Fibroblast of pulmonary artery (primary cell): ENCODE results near the gene KBTBD2.
"Not testable (repeated sequence)": the region's sequence is repeated elsewhere in the genome, so short reads cannot be mapped to it uniquely, and the experiment has no call there.

Source experiments
- DNase-seq: peaks from one replicate; pipeline ENCODE4 v3.0.0-alpha.2; 2010; ENCODE audit warnings: low read depth
- H3K4me3 ChIP-seq: replicated peaks from 2 replicates; pipeline ENCODE4 v1.5.1; 2011; ENCODE audit warnings: low read depth, mild to moderate bottlenecking, control low read depth, low read length, moderate library complexity
- CTCF ChIP-seq: IDR thresholded peaks from 2 replicates; pipeline ENCODE4 v1.5.1; 2011; ENCODE audit warnings: mild to moderate bottlenecking, control low read depth, low read length, inconsistent platforms; ENCODE audit errors: missing control alignments

Gene KBTBD2

GRCh38 chr7:32870298-32870697, 21.3 kb downstream of the KBTBD2 start:
- no peak overlapping the region for H3K4me3 ChIP-seq
- no peak for TF ChIP-seq CTCF
- DNase-seq: no peak

- no peak for DNase-seq
- no peak for TF ChIP-seq CTCF
- no peak overlapping the region for H3K4me3 ChIP-seq
Observed at GRCh38 chr7:32869716-32870115, 21.8 kb downstream of the KBTBD2 start.

DNA sequence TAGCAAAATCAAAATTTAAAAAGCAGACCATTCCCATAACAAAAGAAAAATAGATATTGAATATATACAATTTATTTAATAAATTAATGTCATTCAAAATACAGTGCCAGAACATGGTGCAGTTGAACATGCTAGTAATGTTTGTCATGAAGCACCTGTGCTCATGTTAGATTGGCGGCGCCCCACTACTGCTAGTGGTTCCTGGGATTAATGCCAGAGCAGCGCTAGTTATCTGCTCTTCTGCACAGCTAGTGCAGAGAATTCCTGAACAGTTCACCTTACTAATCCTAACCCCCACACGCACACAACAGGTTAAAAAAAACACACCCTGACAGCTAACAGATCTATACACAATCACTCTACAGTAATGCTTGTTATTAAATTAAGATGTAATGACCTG, 23.4 kb downstream of the KBTBD2 start:
- TF ChIP-seq CTCF: no peak
- no peak for DNase-seq
- no peak overlapping the region for H3K4me3 ChIP-seq

GRCh38 chr7:32865448-32866030, 26.0 kb downstream of the KBTBD2 start:
- no peak for DNase-seq

DNA sequence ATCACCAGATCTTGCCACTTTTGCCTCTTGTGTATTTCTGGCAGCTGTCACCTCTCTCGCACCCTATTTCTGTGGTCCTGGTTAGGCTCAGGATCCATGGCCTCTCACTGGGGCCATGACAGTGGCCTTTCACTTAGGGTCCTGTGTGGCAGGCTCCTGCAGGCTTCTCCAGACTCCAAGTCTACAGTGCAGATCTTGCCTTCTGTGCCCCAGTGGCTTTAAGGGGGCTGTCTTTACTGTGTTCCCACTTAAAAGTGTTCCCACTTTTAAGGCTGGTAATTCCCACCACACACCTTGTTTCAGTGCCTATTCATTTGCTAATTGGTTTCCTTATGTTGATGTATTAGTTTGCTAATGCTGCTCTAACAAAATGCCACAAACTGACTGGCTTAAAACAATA, 27.7 kb downstream of the KBTBD2 start:
- DNase-seq, H3K4me3 ChIP-seq: not testable (repeated sequence)

More at GRCh38 chr7:32865448-32866030, 26.0 kb downstream of the KBTBD2 start:
- H3K4me3 ChIP-seq: no peak overlapping the region
- TF ChIP-seq CTCF: no peak

DNA sequence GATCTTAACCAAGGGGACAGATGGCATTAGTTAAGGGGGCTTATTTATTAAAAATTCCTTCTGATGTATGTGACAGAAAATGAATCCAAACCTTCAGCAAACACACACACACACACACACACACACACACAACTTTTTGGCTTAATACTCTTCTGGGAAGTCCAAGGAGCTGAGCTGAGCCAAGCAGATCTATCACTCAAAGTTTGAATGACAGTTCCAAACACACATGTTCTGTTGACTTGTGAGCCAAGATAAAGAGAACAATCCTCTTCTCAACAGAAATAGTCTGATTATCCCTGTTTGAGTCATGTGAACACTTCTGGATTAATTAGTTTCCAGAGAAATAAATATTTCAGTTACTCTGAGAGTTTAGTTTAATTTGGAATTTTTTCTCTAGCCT, 31.5 kb downstream of the KBTBD2 start:
- DNase-seq: no peak
- H3K4me3 ChIP-seq: no peak overlapping the region
- no peak for TF ChIP-seq CTCF

DNA sequence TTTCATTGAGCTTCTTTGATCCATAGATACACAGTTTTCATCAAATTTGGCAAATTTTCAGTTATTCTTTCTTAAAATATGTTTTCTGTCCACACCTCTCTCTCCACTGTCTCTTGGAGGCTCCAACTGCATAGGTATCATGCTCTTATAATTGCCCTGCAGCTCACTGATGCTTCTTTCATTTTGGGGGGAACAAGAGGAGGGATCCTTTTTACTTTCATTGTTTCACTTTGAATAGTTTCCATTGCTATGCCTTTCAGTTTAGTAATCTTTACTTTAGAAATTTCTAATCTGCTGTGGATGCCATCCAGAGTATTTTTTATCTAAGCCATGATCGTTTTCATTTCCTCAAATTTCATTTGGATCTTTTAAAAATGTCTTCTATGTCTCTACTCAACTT, 32.9 kb downstream of the KBTBD2 start:
- no peak overlapping the region for H3K4me3 ChIP-seq
- no peak for TF ChIP-seq CTCF
- DNase-seq: no peak

- DNase-seq, H3K4me3 ChIP-seq: not testable (repeated sequence)
Observed at GRCh38 chr7:32857063-32857462, 34.5 kb downstream of the KBTBD2 start.

- not testable (repeated sequence) for H3K4me3 ChIP-seq, DNase-seq
Observed at GRCh38 chr7:32855837-32856775, 35.5 kb downstream of the KBTBD2 start.

DNA sequence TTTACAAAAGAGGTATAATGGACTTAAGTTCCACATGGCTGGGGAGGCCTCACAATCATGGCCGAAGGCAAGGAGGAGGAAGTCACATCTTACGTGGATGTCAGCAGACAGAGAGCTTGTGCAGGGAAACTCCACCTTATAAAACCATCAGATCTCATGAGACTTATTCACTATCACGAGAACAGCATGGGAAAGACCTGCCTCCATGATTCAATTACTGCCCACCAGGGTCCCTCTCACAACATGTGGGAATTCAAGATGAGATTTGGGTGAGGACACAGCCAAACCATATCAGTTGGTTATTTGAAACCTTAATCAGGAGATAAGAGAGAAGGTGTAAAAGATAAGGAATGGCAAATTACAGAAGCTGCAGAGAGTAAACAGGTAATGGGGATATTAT, 40.9 kb downstream of the KBTBD2 start:
- not testable (repeated sequence) for H3K4me3 ChIP-seq

DNA sequence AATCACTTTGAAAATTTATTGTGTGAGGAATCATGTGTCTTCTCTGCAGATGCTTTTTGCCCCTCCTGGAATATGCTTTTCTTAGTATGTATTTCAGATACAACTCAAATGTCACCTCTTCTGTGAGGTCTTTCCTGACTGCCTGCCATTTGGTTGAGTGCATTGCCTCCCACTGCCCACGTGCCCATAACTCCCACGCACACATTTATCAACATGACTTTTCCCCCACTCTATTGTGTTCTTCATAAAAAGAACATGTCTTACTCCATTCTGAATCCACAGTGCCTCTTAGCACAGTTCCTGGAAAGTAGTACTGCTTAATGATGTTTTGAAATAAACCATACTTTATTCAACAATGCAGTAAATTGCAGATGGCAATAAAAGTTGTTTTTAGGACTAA, 42.9 kb downstream of the KBTBD2 start:
- DNase-seq: peak; percentile 42
- not testable (repeated sequence) for H3K4me3 ChIP-seq

More for the DNA sequence above, 40.9 kb downstream of the KBTBD2 start:
- DNase-seq: not testable (repeated sequence)
